Frontal cortex (tissue), 4 donors: Measurements from ENCODE around the gene FCMR. TPM values are rescaled to one million over a fixed set of nuclear protein-coding genes. Genes with fewer than 3 reads are reported as not detected.

Experiments
- DNase-seq, 2 donors: peaks; one replicate each; pipeline ENCODE4 v3.0.0; 2012; ENCODE audit warnings: low spot score in 2 of 2
- FAIRE-seq: peaks from 2 replicates; lab custom pipeline; 2012; peaks lifted over from hg19 to GRCh38; lab: Jason Lieb, UNC
- total RNA-seq: library from RNA; depleted of rRNA; stranded (reverse); fragments of >200 nt; gene quantifications from one replicate; pipeline ENCODE4 v1.2.3, GENCODE V29; 2014
- donor health status: control.
- donor health status: control.
- donor health status: control.

FCMR gene
- total RNA-seq, 1 donor from 2014 or later = under 0.01 TPM

- FAIRE-seq (no peak), DNase-seq (no peak)
Observed at GRCh38 chr1:206905295-206906164, 16.2 kb downstream of the FCMR start.

DNA sequence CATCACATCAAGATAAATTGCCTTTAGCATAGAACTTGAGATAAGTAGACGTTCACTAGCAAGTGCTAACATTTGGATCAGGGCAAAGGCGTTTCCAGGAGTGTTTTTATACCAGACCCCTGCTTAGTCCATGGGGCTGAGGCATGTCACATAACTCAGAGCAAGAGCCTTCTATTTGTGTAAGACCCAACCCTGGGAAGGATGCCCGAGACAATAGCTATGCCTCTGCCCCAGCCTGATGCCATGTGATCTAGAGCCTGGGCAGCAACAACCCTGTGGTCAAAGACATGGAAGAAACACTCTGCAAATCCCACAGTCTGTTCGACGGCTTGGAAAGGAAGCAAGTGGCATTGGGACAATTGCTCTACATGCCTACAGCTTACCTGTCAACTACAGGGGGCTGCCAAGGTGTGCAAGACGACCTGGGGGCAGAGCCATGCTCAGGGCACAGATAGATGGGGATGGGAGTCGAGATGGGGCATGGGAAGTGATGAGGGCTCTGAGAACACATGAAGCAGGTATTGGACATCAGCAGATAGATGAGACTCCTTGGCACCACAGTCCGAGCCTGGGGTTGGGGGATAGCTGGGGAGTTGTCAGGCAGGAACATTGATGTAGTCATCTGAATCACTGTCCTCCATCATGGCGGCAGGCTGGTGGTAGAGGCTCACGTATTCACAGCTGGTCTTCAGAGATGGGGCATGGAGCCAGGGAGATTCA is 17.2 kb downstream of the FCMR start:
- DNase-seq (no peak), FAIRE-seq (no peak)

DNA sequence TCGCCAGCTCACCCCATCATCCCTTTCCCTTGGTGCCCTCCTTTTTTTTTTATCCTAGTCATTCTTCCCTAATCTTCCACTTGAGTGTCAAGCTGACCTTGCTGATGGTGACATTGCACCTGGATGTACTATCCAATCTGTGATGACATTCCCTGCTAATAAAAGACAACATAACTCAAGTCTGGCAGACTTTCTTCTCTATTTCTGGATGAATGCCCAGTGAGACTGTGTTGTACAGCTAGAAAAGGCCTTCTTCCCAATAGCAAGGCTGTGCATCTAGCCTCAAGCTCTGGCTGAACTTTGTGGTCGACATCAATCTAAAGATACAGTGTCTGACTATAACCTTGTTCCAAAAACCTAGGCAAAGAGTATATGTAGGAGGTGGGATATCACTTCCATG is 18.1 kb downstream of the FCMR start:
- FAIRE-seq (no peak), DNase-seq (no peak)

- FAIRE-seq (no peak), DNase-seq (no peak)
Observed at GRCh38 chr1:206902702-206903101, 19.0 kb downstream of the FCMR start.

DNA sequence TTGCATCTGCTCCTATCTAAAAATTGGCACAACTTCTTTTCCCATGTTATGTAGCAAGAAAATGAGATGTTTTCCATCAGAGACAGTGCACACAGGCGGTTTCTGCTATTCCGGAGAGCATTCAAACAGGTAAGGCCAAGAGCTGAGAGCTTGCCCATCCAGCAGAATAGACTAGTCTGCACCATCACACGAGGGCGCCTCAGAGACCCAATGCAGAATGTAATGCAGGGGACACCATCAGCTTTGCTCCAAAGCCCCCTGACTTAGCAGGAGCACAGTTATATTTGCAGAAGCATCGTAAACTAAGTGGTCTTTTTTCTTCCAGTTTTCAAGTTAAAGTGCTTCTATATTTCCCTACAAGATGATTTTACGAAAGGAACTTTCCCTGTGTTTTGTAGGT is 19.8 kb downstream of the FCMR start:
- FAIRE-seq (no peak), DNase-seq (no peak)

GRCh38 chr1:206900149-206900548 is 21.6 kb downstream of the FCMR start:
- no peak for FAIRE-seq
- DNase-seq = no peak

GRCh38 chr1:206899717-206900116 is 22.0 kb downstream of the FCMR start:
- DNase-seq (no peak), FAIRE-seq (no peak)

GRCh38 chr1:206898915-206899431 is 22.8 kb downstream of the FCMR start:
- FAIRE-seq = no peak
- no peak for DNase-seq

DNA sequence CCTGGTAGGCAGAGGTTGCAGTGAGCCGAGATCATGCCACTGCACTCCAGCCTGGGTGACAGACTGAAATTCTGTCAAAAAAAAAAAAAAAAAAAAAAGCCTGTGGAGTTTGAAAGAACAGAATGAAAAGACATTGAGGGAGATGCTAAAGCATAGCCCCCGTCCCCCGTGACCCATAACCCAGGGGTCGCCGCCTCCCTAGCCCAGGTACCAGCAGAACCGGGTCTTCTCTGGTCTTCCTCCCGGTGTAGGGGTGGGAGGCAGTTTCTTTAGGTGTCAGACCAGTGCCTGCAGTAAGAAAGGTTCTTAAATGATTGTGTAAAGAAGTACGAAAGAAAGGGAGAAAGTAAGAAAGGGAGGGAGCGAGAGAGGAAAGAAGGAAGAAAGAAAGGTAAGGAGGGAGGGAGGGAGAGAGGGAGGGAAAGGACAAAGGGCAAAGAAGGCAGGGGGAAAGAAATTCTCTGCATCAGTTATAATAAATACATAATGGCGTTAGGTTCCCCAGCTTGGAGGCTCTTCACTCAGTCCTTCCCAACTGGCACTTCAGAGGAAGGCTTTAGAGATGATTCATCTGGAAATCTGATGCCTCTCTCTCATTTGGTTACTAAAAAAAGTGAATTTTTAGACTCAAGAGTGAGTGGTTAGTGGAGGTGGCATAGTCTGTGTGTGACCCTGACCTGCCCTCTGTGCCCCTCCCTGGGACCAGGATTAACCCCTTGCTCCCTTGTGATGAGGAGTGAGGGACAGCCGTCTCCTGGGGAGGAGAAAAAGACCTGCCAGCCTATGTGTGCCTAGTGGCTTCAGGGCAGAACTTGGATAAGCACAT is 23.4 kb downstream of the FCMR start:
- no peak for DNase-seq
- no peak for FAIRE-seq

- DNase-seq (no peak), FAIRE-seq (no peak)
Observed at GRCh38 chr1:206897175-206897574, 24.6 kb downstream of the FCMR start, which contains the start of gene IL24. IL24 (plus strand) TSS chr1:206897443; CDS start chr1:206897833, 390 bp downstream.

DNA sequence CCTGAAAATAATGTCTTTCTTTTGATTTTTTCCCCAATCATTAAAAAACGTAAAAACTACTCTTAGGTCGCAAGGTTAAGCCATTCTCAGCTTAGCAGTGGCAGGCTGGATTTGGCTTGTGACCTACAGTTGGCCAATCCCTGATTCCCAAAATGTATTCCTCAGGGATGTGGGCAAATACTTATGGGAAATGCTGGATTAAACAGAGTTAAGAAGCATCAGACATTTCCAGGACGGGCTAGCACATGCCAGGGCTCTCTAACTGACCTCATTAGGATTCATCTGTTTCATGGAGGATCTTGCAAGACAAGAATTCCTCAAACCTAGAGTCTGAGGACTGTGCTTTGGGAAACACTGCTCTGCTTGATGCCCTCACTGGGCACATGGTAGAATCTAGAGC is 25.5 kb downstream of the FCMR start:
- no peak for DNase-seq
- FAIRE-seq = no peak

GRCh38 chr1:206895837-206896242 is 25.9 kb downstream of the FCMR start:
- DNase-seq (no peak), FAIRE-seq (no peak)

GRCh38 chr1:206895325-206895724 is 26.4 kb downstream of the FCMR start:
- FAIRE-seq = no peak

DNA sequence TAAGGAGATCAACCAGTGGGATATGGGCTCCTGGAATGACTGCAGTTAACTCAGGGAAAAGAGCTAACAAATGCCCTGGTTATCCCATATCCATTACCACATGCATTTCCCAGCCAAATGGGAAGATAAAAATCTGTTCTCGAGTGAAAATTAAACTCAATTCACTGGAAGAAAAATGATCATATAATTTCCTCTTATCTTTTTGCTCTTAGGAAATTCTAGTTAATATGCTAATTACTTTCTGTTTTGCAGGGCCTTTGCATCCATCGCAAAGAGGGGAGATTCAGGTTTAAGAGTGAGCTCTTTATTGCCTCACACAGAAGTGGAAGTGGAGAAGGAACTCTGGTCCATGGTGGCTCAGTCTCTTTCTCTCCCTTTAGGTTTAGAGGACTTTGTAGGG is 28.4 kb downstream of the FCMR start:
- no peak for FAIRE-seq
- no peak for DNase-seq

More at GRCh38 chr1:206895325-206895724, 26.4 kb downstream of the FCMR start:
- no peak for DNase-seq

DNA sequence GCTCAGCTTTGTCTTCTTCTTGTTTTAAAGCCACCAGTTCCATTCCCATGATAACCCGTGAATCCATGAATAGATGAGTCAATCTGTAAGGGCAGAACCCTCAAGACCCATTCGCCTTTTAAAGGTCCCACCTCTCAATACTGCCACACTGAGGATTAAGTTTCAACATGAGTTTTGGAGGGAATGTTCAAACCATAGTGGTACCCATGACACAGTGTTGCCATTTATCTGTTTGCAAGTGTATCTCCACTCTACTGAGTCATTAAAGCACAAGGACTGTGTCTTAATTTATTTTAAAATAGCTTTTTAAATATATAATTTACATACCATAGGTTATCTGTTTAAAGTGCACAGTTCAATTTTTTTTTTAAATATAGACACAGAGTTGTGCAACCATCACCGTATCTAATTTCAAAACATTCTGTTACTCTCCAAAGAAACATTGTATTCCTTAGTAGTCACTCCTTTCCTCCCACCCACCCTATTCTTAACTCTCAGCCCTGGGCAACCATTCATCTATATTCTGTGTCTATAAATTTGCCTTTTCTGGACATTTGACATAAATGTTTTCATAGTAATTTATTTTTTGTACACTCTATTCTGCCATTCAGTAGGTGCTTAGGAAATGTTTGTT is 29.3 kb downstream of the FCMR start:
- DNase-seq (no peak), FAIRE-seq (no peak)

DNA sequence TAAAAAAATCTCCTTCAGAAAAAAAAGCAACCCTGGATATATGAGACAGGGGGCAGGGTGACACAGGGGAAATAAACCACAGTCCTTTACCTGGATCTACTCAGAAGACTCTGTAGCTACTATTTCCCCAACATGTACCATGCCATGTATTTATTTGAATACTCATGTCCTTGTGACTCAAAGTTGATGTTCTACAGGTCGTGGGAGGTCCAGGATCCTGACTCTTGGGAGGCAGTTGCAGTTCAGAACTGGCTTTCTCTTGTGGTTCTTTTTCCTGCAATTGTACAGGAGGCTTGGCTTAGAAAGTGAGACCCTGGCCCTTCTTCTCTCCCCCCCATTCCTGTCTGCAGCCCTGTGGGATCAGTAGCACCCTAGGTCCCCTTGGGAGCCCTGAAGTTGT is 30.3 kb downstream of the FCMR start:
- DNase-seq (no peak), FAIRE-seq (no peak)

DNA sequence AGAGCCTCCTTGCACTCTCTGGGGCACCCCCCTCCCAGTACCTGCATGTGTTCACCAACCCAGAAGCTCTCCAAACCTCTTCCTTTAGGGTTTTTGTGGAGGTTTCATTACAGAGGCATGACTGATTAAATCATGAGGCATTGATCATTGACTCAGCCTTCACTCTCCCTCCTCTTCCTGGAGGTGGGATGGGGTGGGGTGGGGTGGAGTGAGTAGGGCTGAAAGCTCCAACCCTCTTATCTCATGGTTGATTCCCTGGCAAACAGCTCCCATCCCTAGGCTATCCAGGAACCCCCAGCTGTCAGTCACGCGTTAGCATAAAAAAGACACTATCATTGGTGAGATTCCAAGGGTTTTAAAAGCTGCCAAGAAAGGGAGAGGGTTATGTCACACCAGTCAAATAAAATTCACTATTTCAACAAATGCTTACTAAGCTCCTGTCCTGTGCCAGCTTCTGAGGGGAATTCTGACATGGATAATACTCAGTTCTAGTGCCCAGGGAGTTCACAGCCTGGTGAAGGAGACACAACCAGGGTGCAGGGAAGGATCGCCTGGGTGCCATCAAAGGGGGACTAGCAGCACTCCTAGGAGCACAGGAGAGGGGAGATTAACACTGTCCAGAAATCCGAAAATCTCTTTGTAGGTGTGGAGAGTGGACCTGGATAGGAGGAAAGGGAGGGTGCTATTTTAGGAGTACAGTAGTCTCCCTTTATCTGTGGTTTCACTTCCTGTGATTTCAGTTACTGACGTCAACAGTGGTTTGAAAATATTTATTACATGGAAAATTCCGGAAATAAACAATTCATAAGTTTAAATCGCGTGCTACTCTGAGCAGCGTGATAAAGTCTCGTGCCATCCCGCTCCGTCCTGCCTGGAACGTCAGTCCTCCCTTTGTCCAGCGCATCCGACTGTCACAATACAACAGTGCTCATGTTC is 31.3 kb downstream of the FCMR start:
- DNase-seq (no peak), FAIRE-seq (no peak)

- DNase-seq (no peak), FAIRE-seq (no peak)
Observed at GRCh38 chr1:206887701-206888100, 34.0 kb downstream of the FCMR start.

DNA sequence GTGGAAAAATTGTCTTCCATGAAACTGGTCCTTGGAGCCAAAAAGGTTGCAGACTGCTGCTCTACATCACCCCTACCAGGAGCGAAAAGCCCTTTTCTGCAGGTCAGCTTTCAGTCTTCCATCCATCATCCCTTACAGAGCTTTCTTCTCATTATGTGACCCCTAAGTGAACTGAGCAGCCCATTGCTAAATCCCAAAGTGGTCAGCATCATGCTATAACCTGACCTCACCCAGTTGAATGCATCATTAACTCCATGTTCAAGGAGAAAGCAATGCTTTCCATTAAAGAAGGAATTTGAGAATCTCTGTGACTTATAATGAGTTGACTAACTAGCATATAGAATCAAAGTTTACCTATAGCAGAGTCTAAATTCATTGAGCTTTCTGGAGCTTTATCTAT is 34.9 kb downstream of the FCMR start:
- no peak for FAIRE-seq
- no peak for DNase-seq
